Left ventricle myocardium inferior (tissue), 1 donor: ENCODE measurements around the gene KIF21A. TPM values are rescaled to one million over a fixed set of nuclear protein-coding genes. Genes with fewer than 3 reads are reported as not detected.
A peak's percentile ranks its signal among the peaks of the same experiment; 100 is the strongest.

Experiments
- DNase-seq: peaks from one replicate; pipeline ENCODE4 v3.0.0-alpha.2; 2020
- H3K27ac ChIP-seq: fragments of 200-600 bp; replicated peaks from 2 replicates; pipeline ENCODE4 v1.8.0; 2021
- H3K27me3 ChIP-seq: fragments of 200-600 bp; 2 replicates; pipeline ENCODE4 v1.8.0; 2021; ENCODE audit warnings: low read depth
- H3K36me3 ChIP-seq: fragments of 200-600 bp; 2 replicates; pipeline ENCODE4 v1.8.0; 2021
- H3K4me1 ChIP-seq: fragments of 200-600 bp; 2 replicates; pipeline ENCODE4 v1.8.0; 2021
- H3K4me3 ChIP-seq: fragments of 200-600 bp; 2 replicates; pipeline ENCODE4 v1.8.0; 2021; ENCODE audit warnings: mild to moderate bottlenecking, moderate library complexity
- H3K9me3 ChIP-seq: fragments of 200-600 bp; replicated peaks from 2 replicates; pipeline ENCODE4 v1.8.0; 2021
- CTCF ChIP-seq: fragments of 200-600 bp; IDR thresholded peaks from 2 replicates; pipeline ENCODE4 v1.8.0; 2021; ENCODE audit warnings: antibody characterized with exemption, mild to moderate bottlenecking, borderline replicate concordance
- intact Hi-C: fragments of 100-400 bp; cut with micrococcal nuclease; formaldehyde crosslinking; loops from one replicate; pipeline ENCODE4 v1.11.0; 2022
- total RNA-seq: library from RNA; stranded (reverse); fragmentation: NEBNext Ultra II Directional; extraction: Animal tissue kit (Norgen Biotek cat#: 25700); gene quantifications from one replicate; pipeline ENCODE4 v1.2.1, GENCODE V29; 2021
- donor health status: DM: no; HTN: yes; CAD: no; lungs with severe emphysema.

The KIF21A gene
- total RNA-seq, 1 donor from 2014 or later = 49.8 TPM

- Histone ChIP-seq H3K36me3 (no peaks in the 10 kb centered on the region), H3K4me3 (no peak overlapping the region), H3K9me3 (no peaks in the 10 kb centered on the region), H3K27me3 (no peaks in the 10 kb centered on the region), H3K27ac (no peak overlapping the region), H3K4me1 (no peaks in the 10 kb centered on the region)
- intact Hi-C loops = no loop called here
- no peak for TF ChIP-seq CTCF
- DNase-seq = no peak
Measured at GRCh38 chr12:39459027-39459434, 16.1 kb upstream of the KIF21A start.

- H3K4me3 ChIP-seq = no peak overlapping the region
- no peak for TF ChIP-seq CTCF
- intact Hi-C loops = no loop called here
- no peak for DNase-seq
- no peaks in the 10 kb centered on the region for H3K27me3 ChIP-seq
- H3K36me3 ChIP-seq = no peaks in the 10 kb centered on the region
- no peaks in the 10 kb centered on the region for H3K4me1 ChIP-seq
- H3K9me3 ChIP-seq = no peaks in the 10 kb centered on the region
- no peak overlapping the region for H3K27ac ChIP-seq
Measured at GRCh38 chr12:39451977-39452376, 9.1 kb upstream of the KIF21A start.

- no peaks in the 10 kb centered on the region for H3K9me3 ChIP-seq
- no peak overlapping the region for H3K27ac ChIP-seq
- no peak for TF ChIP-seq CTCF
- no peak for DNase-seq
- no peak overlapping the region for H3K4me3 ChIP-seq
- H3K4me1 ChIP-seq = peaks cover 10% of the 10 kb centered on the region
- no peaks in the 10 kb centered on the region for H3K36me3 ChIP-seq
- intact Hi-C loops = no loop called here
- H3K27me3 ChIP-seq = no peaks in the 10 kb centered on the region
Measured at GRCh38 chr12:39448038-39448437, 5.1 kb upstream of the KIF21A start.

- Histone ChIP-seq H3K27ac (peak overlapping the region; percentile 88), H3K36me3 (no peaks in the 10 kb centered on the region), H3K9me3 (no peaks in the 10 kb centered on the region), H3K4me1 (peaks cover 27% of the 10 kb centered on the region), H3K4me3 (peak overlapping the region; percentile 84), H3K27me3 (no peaks in the 10 kb centered on the region)
- DNase-seq = no peak
- TF ChIP-seq CTCF = no peak
- intact Hi-C loops = no loop called here
Measured at GRCh38 chr12:39443929-39444209, 949 bp upstream of the KIF21A start.

GRCh38 chr12:39442831-39443080, 164 bp downstream of the KIF21A start:
- Histone ChIP-seq H3K4me3 (peak overlapping the region; percentile 84), H3K9me3 (no peaks in the 10 kb centered on the region), H3K27ac (peak overlapping the region; percentile 88), H3K27me3 (no peaks in the 10 kb centered on the region), H3K4me1 (peaks cover 38% of the 10 kb centered on the region), H3K36me3 (no peaks in the 10 kb centered on the region)
- no peak for TF ChIP-seq CTCF
- no peak for DNase-seq
- intact Hi-C loops = no loop called here
